EH (cell line): ENCODE data around the gene CORO2B.

Experiments used
- DNase-seq: peaks from one replicate; pipeline ENCODE4 v3.0.0-alpha.2; 2015; ENCODE audit warnings: low read depth

CORO2B gene

DNA sequence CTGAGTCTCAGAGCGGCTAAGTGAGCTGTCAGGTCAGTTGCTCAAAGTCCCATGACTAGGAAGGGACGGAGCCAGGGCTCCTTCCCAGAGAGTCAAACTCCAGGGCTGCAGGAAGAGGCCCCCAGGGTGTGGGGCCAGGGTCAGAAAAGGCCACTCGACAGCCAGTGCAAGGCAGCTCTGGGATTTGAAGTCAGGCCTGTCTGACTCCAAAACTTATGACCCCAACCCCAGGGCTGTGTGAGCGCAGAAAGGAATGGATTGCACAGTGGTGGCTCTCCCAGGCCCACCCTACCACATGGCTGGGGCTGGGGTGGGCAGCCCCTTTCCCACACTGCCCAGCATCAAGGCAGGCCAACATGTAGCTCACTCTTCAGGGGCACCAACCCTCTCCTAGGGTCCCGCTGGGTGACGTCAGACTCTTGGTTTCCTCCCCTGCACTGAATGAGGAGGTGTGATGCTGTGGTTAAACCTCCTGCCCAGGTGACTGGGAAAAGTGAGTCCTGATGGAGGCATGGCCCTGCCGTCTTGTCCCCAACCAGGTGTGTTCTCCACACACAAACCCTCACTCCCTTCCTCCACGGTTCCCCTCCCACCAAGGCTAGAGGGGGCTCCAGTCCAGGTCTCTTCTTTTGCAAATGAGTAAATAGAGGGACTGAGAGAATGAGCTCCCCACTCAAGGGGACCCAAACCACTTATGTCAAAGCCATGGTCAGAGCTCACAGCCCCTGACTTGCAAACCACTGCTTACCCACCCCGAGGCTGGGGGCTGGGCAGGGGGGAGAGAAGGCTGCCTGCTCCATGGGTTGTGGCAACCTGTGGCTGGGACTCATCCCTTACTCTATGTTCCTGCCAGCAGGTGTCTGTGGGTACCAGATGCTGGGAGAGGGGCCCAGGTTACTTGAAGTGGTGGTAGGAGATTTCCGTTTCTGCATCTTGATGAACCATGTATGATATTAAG is 23.8 kb upstream of the CORO2B start:
- no peak for DNase-seq

GRCh38 chr15:68555679-68556037 is 23.1 kb upstream of the CORO2B start:
- DNase-seq = no peak

GRCh38 chr15:68556139-68556990 is 22.4 kb upstream of the CORO2B start:
- DNase-seq = no peak

GRCh38 chr15:68557469-68558317 is 21.1 kb upstream of the CORO2B start:
- DNase-seq = no peak

DNA sequence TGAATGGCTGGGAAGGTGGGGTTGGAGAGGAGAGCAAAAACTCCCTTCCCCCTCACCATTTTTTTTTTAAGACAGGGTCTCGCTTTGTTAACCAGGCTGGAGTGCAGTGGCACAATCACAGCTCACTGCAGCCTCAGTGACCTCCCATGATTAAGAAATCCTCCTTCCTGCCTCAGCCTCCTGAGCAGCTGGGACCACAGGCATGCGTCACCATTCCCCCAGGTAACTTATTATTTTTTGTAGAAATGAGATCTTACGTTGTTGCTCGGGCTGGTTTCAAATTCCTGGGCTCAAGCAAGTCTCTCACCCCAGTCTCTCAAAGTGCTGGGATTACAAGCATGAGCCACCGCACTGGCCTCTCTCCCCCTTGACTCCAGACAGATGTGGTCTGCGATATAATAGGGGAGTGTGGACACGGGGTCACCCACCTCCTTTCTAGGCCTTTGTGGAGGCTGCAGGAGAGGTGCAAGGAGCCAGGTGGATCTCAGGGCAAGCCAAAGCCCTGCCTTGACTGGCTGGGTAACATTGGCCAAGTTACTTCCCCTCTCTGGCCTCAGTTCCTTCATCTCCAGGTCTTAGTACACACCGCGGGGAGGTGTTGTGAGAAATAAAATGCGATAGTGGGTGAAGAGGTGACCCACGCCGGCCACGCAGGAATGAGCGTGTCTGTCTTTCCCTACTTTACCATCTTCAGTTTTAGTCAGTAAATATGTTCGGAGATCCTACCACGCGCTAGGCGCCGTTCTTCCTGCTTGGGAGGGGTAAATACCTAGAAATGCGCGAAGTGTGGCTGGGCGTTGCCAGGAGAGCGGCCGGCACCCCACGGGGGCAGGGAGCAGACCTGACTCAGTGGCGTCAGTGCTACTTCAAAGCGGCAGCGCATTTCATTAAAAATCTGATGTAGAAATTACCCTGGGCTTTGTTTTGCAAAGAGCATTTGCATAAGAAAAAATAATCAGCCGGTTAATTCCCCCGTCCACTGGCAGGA is 20.2 kb upstream of the CORO2B start:
- no peak for DNase-seq

DNA sequence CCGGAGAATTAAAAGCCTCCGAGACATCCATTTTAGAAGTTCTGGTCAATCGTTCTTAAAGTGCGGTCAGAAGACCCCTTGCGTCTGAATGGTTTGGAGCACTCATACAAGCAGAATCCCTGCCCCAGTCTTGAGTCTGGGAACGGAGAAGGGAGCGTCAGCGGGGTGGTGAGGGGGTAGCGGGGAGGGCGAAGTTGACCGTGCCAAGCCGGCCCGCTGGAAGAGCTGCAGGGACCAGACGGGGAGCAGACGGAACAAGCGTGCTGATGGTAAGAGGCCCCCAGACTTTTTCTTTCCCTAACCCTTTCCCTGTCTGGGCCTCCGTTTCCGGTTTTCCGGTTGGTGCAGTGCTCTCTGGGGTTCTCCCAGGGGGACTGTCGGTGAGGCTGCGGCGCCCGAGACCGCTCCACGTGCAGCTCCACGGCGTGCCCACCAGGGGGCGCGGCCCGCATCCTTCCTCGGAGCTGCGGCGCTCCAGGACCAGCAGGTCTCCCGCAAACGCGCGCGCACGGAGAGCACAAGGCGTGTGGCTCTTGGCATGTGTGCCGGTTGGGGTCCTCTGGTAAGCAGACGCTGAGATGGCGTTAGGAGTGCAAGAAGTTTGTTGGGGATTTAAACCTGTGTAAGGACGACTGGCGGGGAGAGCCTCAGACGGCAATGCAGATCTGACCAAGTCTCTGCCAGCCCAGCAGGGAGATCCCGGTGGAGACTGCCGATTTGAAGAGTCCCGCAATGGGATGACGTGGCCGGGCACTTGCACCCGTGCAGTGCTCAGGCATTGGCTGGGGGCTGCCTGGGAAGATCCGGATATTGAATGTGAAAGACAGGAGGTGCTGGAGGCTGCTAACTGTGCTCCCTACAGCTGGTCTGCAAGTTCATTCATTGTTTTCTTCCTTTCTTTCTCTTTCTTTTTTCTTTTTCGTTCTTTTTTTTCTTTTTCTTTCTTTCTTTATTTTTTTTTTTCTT is 19.2 kb upstream of the CORO2B start:
- peak; percentile 78 for DNase-seq

DNA sequence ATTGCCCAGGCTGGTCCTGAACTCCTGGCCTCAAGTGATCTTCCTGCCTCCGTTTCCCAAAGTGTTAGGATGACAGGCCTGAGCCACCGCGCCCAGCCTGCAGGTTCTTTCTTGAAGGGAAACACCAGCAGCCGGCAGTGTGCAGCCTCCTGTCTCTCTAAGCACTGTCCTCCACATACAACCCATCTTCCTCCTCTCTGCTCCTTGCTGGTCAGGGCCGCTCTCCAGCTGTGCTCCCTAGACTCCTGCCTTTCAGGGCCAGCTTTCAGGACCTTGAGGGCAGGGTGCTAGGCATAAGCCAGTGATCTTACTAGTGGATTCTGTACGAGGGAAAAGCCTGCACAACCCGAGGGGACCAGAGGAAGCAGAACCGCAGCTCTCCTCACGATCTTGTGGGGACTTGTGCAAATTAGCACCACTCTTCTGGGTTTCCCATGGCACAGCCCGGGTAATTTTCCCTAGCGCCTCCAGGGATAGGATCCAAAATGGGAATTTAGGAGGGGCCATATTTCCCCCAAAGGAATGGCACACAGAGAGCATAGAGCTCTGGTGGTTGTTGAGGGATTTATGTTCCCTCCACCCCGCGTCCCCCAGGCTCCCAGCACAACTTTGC is 18.2 kb upstream of the CORO2B start:
- DNase-seq = no peak

- no peak for DNase-seq
These were observed 17.5 kb upstream of the CORO2B start for GRCh38 chr15:68561171-68561900.

DNA sequence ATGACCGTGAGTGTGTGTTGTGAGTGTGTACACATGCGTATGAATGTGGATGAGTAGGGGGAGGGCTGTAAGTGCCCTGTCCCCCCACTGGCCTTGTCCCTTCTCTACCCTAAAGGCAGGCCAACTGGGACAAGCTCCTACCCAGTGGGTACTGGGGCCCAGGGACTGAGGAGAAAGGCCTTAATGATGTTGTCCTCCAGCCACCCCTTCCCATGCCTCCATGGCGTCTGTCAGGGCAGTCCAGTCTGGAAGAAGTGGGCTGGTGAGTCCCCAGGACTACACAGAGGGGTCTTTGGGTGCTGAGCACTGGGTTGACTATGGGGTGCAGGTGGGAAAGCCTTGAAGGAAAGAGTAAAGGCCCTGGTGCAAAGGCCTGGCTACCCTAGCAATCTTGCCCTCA is 16.9 kb upstream of the CORO2B start:
- DNase-seq = no peak

- no peak for DNase-seq
These were observed 14.6 kb upstream of the CORO2B start for GRCh38 chr15:68564173-68564572.

GRCh38 chr15:68565234-68565633 is 13.6 kb upstream of the CORO2B start:
- no peak for DNase-seq

DNA sequence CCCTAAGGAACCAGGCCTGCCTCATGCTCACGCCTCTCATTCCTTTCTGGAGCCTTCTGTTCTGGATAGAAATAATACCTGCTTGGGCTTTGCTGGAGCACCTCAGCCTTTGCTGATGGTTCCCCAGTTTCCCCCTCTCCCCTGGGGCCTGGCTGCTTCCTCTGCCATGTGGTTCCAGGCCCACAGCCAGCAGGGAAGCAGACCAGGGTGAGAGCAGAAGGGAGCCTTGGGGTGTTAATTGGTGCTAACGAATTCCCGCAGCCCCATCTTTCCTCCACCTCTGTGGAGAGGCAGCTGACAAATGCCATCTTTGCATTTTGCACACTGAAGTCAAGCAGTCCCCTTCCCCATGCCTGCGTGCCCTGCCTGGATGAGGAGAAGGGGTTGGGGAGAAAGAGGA is 13.1 kb upstream of the CORO2B start:
- no peak for DNase-seq

GRCh38 chr15:68566377-68566954 is 12.3 kb upstream of the CORO2B start:
- DNase-seq = no peak

GRCh38 chr15:68567345-68567744 is 11.4 kb upstream of the CORO2B start:
- DNase-seq = no peak

- DNase-seq = no peak
These were observed 7.8 kb upstream of the CORO2B start for GRCh38 chr15:68570974-68571373.

GRCh38 chr15:68571582-68571981 is 7.2 kb upstream of the CORO2B start:
- no peak for DNase-seq

DNA sequence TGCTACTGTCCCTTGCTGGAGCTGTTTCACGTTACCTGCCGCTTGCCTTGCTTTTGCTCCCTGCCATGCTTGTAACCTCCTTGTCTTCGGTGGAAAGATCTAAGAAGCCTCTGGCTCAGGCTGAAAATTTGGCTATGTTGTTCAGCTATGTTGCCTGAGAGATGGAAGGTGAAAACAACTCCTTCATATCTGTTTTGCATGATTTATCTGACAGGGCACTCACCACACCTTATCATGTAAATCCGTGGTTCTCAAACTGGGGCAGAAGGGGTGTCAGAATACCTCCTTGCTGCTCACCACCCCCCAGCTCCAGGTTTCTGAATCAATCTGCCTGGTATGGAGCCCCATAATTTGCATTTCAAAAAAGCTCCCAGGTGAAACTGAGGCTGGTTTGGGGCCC is 6.5 kb upstream of the CORO2B start:
- no peak for DNase-seq

DNA sequence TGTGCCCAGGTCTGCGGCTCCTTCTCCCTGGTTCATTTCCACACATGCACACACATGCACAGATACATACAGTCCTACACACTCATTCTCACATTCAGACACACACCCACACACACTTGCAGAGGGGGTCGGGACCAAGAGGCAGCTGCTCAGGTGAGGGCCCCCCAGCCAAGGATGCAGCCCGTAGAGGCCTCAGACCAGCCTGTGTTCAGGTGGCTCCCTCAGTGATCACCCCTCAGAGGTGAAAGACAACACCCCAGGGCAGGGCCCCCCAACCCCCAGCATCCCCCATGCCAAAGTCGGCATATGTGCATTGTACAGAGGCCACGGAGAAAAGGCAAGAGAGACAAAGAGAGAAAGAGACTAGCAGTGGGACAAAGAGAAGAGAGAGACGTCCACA is 5.9 kb upstream of the CORO2B start:
- no peak for DNase-seq
